Mucosa of gallbladder (tissue), 1 donor: Measurements from ENCODE around the gene KCNJ4. TPM values are rescaled to one million over a fixed set of nuclear protein-coding genes. Genes with fewer than 3 reads are reported as not detected.
"Not testable (repeated sequence)": the region's sequence is repeated elsewhere in the genome, so short reads cannot be mapped to it uniquely, and the experiment has no call there.

Source experiments
- DNase-seq: peaks from one replicate; pipeline ENCODE4 v3.0.0-alpha.2; 2020; ENCODE audit warnings: low spot score
- total RNA-seq: library from RNA; stranded (reverse); gene quantifications from one replicate; pipeline ENCODE4 v1.2.1, GENCODE V29; 2021
- donor health status: DM: no; HTN: no; CAD: no.

Gene KCNJ4
- total RNA-seq, 1 donor from 2014 or later, result not detected

GRCh38 chr22:38471237-38471636 lies 16.2 kb upstream of the KCNJ4 start:
- no peak for DNase-seq

- not testable (repeated sequence) for DNase-seq
Observed at GRCh38 chr22:38470179-38470578, 15.2 kb upstream of the KCNJ4 start.

DNA sequence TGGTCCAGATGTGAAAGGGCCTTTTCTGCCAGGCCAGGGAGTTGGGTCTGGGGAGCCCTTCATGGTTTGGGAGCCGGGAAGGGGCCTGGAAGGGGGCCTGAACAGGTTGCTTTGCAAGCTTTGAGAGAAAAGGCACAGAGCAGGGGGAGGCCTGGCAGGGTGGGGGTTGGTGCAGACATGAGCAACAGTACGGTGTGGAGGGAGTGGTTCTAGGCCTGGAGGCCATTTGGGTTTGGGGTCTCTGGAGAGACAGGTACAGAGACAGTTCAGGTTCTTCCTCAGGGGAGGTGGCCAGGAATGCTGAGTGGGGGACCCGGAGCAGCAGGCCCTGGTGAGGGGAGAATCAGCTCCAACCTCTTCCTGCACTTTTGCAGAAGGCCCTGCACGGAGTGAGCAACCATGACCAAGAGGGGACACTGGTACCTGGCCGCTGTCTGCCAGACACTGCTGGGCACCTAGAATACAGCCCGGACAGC lies 14.3 kb upstream of the KCNJ4 start:
- no peak for DNase-seq

DNA sequence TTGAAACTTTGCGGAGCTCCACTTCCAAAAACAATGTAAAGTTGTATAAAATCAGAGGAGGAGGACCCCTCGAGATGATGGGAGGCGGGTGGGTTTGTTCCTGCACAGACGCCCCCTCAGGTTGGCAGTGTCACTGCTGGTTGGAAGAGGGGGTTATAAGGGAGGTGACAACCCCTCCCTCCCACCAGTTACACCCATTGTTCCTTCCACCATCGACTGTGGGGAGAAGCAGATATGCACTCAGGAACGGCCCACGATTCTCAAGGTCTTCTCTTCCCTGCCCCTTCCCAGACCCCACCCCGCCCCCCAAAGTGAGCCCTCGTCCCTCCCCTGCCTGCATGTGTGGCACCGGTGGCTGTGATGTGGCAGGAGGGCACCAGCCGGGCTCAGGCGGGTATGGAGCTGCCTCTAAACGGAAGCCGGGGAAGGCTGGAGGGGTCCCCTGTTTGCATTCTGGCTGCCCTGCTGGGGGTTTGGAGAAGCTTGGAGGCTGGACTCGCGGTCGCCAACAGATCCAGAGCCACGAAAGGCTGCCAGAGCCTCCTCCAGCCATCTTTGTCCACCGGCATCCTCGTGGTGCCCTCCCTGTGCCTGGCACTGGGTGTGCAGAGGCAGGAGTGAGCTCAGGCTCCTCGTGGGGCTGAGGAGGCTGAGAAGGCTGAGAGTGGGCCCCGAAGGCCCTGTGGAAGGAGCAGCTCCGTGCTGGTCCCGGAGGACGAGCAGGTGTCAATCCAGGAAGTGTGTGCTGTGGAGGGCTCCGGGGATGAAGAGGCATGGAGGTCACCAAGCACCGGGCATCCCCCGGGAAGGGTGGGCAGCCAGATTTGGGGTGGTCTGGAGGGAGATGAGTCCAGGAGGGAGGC lies 13.7 kb upstream of the KCNJ4 start:
- DNase-seq, result no peak

DNA sequence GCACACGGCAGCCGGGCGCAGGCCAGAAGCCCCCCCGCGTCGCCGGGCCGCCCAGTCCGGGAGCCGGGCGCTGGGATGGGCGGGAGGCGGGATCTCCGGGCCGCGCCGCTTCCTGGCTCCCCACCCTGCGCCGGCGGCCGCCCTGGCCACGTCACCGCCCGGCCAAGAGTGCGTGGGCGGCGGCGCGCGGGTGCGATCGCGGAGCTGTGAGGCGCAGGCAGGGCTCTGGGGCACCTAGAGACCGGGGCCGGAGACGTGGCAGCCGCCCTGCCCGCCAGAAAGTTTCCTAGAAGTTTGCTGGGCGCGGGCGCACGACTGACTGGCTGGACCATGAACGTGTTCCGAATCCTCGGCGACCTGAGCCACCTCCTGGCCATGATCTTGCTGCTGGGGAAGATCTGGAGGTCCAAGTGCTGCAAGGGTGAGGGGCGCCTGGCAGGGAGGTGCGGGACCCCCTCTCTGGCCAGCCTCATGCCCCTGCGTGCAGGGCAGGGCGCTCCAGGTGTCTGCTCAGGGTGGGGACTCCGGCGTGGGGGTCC lies 13.0 kb upstream of the KCNJ4 start, which contains the start of gene KDELR3:
Gene KDELR3 (plus strand): TSS at position 193 of the 539 bp plus-strand sequence. CDS start 138 bp downstream, at position 331.
- DNase-seq, result peak; percentile 40

- DNase-seq, result no peak
Observed at GRCh38 chr22:38467438-38467903, 12.5 kb upstream of the KCNJ4 start.

DNA sequence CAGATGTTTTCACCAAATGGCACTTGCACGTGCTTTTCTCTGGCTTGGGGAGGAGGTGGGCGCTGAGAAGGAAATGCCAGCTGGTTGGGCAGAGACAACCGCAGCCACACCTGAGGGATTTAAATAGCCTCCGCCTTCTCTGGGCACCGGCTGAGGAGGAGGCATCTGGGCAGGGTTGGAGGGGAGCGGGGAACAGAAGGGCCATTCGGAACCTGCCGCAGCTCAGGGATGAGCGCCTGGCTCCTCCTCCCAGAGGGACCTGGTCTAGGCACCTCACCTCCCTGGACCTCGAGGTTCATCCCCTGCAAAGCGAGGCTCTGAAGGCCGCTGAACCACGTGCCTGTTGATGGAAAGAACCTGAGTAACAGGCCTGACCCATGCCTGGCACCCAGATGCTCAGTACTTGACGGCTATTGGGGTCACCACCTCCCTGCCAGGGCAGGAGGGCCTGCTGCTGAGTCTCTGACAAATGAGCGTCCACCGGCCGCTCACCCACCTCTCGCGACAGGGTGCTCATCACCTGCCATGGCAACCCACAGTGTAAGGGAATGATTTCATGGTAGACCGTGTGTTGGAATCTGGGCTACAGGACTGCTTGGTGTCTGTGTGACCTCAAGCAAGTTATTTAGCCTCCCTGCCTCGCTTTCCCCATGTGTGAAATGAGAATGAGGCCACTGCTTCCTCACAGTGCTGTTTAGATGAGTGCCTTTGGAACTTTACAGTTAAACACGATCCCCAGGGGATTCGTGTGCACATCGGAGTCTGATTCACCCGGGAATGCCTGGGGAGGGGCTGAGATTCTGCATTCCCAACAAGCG lies 10.9 kb upstream of the KCNJ4 start:
- no peak for DNase-seq

DNA sequence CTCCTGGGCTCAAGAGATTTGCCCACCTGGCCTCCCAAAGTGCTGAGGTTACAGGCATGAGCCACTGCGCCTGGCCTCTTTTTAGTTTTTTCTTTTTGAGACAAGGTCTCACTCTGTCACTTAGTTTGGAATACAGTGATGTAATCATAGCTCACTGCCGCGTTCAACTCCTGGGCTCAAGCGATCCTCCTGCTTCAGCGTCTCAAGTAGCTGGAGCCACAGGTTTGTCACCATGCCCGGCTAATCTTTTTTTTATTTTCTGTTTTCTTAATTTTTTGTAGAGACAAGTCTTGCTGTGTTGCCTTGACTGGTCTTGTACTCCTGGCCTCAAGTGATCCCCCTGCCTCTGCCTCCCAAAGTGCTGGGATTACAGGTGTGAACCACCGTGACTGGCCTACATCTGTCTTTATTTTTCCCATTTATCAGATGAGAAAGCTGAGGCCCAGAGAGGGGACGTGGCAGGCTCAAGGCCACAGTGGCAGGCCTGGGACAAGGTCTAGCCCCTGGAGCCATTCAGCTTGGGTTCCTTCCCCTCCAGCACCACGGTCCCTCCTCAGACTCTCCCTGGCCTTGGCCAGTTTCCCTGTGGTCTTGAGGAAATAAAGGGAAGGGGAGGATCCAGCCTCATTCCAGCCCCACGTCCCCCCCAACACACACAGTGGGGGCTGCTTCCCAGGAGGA lies 10.1 kb upstream of the KCNJ4 start:
- DNase-seq, result no peak

- DNase-seq, result no peak
Observed at GRCh38 chr22:38462960-38463784, 8.2 kb upstream of the KCNJ4 start.

GRCh38 chr22:38461414-38462081 lies 6.5 kb upstream of the KCNJ4 start:
- DNase-seq, result peak; percentile 79

- DNase-seq, result no peak
Observed at GRCh38 chr22:38461057-38461413, 6.0 kb upstream of the KCNJ4 start.

- DNase-seq, result no peak
Observed at GRCh38 chr22:38460426-38460840, 5.4 kb upstream of the KCNJ4 start.

DNA sequence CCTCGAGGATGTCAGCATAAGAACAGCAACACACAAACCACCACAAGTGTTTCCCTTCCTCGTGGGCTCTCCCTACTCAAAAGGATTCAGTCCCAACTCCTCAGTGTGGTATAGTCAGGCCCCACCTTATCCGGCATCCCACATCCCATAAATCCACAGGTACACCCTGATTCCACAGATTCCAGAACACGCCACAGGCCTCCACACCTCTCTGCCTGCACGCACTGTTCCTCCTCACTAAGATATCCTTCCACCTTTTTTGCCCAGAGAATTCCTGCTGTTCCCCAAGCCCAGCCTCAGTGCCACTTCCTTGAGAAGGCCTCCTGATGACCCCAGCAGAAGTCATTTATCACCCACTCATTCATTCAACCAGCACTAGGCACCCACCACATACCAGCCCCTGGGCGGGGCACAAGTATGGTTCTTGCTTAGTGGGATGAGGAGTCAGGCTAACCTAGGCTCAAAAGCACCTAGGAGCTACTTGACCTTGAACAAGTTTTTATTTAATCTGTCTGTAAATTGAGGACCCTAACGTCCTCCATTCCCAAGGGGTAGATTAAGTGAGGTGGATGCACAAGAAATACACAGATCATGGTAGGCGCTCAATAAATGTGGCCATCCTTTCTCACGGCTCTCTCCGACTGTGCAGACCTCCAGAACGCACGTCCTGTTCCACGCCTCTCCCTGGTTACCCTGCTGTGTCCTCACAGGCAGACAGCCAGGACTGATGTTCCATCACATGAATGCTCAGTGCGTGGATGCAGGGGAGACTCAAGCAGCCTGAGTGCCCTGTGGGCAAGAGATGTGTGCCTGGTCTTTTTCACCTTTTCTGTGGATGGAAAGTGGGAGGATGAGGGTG lies 2.1 kb upstream of the KCNJ4 start:
- DNase-seq, result no peak

DNA sequence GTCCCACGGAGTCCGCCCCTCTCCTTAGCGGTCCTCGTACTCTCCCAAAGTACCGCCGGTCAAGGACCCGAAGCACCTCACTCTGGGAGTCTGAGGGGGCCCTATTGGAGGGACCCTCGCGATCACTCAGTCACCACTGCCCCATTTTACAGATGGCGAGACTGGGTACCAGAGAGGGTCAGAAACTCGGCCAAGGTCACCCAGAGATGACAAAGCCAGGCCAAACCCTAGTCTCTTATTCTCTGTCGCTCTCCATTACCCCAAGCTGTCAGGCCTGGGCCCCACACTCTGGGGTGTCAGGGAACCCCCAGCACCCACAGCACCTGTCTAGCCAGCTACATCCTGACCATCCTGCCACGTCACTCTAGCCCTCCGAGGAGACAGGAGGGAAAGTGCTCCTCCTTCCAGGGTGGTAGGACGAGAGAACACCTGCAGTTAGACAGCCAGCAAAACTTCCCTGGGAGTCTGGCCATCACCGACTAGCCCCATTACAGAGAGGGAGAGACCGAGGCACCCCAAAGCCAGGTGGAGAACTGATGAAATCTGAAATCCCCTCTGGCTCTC lies 1.4 kb upstream of the KCNJ4 start:
- DNase-seq, result no peak

DNA sequence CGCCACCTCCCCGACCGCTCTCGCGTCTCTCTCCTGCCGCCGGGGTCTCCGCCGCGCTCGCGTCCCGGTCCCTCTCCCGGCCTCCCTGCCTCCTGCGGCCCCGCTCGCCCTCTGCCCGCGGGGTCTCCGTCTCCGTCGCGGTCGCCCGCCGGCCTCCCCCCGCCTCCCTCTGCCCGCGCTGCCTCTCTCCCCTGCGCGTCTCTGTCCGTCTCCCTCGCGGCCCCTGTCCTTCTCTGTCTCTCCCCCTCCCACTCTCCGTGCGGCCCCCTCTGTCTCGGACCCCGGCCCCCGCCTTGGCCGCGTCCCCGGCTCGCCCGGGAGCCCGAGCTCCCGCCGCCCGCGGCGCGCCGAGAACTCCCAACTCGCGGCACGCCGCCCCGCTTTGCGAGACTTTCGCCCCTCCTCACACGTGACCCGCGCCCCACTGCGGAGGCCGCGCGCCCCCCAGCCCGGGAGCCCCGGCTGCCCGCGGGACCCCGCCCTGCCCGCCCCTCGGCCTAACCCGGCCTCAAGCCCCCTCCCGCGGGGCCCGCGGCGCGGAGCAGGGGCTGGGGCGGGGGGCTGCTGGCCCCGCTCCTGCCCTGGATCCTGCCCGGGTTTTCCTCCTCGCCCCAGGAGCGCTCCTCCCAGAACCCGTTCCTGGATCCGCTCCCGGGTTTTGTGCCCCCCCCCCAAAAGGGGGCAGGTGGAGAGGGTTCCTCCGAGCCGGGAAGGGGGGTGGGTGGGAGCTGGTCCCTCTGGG lies 702 bp upstream of the KCNJ4 start:
- no peak for DNase-seq

DNA sequence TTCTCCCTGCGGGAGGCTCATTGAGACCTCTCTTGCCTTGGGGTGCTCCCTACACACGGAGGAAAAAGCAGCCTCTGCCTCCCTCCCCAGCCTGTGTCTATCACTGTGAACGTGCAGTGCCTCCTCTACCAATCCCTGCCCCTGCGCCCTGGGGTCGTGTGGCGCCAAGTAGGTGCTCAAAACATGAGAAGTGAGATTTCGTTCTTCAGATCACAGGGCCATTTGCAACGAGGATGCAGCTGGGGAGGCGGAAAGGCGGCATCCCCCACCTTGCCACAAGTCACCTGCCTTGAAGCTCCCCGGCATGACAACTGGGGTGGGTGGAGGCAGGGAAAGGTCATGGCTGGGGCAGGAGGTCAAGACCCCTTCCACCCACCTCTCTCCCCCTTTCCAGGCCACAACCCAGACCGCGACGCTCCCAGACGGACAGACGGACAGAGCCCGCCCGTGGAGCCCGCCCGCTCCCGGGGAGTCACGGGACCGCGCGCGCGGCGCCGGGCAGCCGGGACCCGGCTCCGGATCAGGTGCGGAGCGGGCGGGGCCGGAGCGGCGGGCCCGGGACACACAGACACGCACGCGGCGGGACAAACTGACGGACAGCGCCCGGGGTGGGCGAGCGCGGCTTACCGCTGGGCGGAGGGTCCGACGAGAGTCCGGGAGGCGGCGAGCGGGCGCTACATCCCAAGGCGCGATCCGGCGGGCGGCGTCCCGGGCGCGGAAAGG lies 485 bp downstream of the KCNJ4 start:
- DNase-seq, result no peak

- no peak for DNase-seq
Observed at GRCh38 chr22:38453996-38454352, 1.0 kb downstream of the KCNJ4 start.
